CD4-positive, alpha-beta T cell treated with Interleukin-12 subunit alpha and Interleukin-12 subunit beta, for 1 hour (primary cell): ENCODE data around the gene ITSN1.

Experiments
- DNase-seq: peaks from one replicate; pipeline ENCODE4 v3.0.0-alpha.2; 2020

The ITSN1 gene

DNA sequence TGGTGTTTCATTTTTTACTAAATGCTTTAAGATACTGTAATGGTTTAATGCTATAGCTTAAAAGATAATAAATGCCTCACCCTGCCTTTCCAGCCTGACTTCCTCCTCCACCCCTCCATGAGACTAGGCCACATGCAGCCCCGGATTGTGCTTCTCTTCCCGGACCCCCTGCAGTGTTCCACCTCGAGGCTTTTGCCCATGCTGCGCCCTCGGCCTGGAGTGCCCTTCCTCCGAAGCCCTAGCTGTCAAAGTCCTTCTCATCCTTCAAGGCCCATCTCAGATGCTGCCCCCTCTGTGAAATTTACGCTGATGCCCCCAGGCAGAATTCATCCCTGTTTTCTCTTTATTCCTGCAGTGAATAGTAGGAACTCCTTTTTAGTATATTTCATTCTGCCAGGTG is 174.8 kb downstream of the ITSN1 start:
- DNase-seq: no peak

DNA sequence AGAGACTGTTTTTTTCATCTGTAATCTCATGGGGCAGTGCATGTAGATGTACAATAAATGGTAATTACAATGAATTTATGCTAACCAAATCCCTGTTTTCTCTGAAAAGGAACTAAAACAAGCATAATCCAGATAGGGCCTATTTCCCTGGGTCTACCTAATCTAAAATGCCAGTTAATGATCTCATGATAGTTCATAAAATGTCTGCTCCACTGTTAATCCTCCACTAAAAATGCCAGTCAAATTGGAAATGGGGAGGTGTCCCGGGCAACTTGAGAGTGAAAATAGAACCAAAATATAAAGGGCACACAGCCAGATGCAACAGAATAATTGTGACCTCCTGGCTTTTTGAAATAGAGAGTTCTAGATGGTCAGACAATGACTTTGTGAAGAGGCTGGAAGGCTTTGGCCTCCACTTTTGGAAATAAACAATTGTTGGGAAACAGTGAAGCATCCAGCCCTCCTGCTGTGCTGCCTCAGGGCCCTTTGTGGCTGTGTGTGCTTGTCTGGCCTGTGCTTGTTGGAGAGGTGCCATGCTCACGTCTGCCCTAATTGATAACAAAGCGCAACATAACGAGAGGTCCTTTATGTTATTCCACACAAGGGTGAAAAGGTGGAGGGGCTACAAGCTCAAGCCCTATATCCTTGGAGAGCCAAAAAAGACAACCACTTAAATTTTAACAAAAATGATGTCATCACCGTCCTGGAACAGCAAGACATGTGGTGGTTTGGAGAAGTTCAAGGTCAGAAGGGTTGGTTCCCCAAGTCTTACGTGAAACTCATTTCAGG is 175.6 kb downstream of the ITSN1 start:
- DNase-seq: no peak

DNA sequence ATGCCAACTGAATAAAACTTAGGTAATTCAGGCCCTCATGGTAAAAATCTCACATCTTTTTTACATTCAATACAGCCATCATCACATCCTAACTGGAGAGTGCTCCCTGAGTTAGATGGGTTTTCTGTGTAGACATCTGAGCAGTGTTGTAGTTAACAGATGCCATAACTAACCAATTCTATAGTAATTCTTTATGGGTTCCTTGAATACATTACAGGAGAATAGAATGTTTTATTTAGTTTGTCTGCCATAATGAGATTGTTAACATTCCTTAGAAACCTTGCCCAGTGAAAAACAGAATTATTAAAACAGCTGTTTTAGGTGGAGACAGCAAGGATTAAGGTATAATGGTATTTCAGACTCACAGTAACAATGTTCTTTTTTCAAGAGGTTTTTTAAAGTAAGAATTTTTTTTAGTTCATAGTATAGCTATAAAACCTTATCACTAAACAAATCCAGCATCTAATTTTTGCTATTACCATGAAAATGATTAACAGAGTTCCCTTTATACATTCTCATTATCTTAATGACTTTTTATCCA is 178.0 kb downstream of the ITSN1 start:
- DNase-seq: no peak

DNA sequence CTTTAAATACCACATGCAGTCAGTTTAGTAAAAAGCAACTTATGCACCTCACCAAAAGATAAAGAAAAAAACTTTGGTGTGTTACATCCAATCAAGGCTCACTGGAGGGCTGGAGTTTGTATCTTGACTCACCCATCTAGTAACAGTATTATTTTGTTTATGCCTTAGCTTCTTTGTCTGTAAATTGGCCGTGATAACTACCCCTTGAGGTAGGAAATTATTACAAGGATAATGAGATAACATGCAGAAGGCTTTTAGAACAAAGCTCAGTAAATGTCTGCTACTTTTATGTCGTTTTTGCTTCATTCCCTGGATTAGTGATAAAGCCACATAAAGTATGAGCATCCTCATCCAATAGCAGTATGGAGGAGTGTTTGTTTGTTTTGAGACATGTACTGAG is 178.5 kb downstream of the ITSN1 start:
- DNase-seq: no peak

DNA sequence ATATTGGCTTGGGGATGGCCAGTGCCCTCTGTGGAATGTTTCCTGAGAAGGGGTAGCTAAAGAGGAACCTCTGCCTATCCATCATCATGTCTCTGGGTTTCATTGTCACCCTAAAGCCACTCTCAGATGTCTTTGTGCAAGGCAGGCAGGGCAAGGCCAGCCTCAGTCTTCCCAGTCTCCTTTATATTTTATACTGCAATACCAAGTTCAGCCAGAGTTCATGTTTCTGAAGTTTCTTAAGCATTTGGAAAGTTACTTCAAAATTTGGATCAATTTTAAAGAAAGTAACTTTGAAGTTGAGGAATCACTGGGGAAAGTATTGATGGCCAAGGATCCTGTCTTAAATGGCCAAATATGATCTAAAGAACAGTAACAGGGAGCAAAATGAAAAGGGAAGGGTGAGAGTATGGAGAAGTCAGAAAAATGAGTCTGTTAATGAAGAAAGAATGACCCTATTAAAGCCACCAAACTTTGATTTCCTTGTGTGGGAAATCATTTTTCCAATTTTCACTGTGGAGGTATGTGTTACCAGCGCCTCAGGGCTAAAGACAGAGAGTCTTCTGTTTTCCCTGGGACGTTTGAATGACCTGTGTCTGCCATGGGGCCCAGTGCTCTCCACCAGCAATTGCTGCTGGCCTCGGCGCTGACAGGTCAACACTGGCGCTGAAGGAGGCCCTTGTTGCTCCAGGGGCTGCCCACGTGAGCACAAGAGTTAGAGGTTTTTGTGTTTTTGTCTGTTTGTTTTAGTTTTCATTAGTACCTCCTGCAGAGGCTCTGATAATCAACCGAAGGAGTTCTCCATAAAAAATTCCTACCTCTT is 179.4 kb downstream of the ITSN1 start:
- DNase-seq: no peak

DNA sequence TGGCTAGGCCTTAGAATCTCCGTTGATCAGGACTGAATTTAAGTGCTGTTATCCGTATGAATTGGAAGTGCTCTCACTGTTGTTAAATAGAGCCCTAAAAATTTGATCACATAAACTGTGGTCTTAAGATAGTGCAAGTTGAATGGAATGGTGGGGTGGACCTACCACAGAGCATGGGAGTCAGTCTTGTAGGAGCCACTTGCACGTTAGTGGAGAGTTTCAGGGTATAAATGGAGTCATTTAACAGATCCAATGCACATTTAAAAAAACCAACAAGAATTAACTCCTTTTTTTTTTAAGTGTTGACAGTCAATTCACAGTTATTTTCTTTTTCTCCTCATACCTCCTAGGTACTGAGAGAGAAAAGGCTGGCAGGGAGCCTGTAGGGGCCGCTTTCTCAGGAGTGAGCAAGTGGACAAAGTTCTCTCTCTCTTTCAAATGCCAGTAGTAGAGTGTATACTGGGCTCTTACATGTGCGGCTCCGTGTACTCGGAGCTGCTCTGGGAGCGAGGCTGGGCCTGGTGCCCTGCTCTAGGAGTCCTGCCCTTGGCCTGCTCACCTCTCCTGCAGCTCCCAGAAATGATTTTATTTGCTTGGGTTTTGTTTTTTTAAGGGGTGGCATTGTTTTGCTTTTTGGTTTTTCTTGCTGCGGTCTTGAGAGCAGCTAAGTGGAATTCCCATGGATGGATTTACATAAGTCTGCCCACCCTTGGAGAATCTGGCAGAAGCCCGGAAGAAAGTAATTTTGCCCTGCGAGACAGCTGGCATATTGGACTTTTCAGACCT is 182.0 kb downstream of the ITSN1 start:
- DNase-seq: no peak

DNA sequence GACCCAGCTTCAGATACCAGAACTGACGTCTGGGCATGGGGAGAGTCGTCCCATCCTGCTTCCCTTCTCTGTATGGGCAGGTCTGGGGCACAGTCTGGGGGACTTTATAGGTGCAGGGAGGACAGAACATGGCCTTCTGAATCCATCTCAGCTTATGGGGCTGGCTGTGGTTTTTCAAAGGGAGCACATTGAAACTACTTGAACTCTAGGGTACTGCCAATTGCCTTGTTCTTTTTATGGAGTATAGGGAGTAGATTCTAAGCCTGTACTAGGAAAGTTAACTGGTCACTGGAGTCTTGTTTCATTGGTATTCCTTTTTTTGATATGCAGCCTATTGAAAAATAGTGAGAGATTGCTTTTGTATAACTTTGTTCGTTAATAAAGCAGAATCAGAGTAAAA is 183.1 kb downstream of the ITSN1 start:
- DNase-seq: no peak

DNA sequence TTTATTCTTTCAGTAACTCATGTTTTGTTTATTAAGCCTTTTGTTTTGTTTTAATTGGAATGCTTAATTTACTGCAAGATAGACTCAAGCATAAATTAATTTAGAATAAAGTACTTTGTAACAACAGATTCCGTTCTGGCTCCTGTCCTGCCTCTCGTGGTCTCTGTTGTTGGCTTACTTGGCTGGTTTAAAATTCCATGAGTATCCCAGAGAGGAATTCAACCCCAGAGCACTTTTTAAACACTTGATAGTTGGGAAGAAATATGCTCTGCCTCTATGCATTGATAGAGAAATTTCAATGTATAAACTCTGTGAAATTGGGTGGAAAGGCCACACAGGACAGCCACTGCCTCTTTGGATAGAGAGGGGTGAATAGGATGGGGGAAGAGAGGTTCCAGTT is 183.6 kb downstream of the ITSN1 start:
- DNase-seq: no peak

DNA sequence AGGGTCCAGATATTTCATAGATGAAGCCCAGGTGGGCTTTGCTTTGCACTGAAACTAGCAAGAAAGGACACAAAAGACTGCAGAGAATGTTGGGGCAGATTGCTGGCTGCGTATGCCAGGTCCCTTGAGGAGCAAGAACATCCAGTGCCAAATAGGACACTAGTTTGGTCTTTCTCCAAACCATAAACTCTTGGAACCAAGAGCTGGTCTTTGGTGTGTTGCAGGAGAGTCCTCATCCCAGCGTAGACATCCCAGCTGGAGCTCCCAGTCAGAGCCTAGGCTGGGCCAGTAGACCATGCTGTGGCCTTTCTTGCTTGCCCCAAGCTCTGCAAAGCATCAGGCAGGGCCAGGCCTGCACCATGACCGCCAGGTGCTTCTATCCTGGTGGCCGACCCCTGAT is 185.8 kb downstream of the ITSN1 start:
- no peak for DNase-seq

DNA sequence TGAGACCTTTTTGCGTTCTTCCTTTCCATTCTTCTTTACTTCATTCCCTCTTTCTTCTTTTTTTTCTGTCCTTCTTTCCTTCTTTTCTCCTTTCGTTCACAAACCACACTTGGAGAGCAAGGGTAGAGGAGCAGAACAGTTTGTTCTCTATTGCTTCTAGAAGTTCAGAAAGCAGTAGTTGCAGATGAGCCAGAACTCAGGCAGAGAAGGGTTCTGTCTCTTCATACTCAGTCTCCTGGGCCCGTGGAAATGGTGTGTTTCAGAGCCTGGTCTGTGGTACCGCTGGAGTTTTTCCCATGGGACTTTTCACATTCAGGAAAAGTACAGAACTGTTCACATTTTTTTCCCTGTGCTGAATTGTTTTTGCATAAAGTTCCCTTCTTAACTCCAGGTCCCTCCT is 186.3 kb downstream of the ITSN1 start:
- no peak for DNase-seq

DNA sequence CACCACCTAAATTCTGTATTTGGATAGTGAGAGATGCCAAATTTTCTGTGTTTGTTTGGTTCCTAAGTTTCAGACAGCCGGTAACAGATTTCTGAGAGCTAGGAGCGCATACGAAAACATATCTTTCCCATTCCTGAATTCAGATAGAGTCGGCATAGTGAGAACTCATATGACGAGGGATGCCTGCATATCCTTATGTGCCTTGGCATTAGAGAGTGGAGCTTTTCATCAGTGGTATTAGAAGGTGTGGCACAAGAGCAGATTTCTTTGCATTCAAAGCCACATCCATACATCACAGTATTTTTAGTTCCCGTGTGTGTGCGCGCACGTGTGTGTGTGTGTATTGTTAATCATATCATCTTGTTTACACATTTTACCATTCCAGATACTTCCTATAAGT is 187.5 kb downstream of the ITSN1 start:
- DNase-seq: no peak

DNA sequence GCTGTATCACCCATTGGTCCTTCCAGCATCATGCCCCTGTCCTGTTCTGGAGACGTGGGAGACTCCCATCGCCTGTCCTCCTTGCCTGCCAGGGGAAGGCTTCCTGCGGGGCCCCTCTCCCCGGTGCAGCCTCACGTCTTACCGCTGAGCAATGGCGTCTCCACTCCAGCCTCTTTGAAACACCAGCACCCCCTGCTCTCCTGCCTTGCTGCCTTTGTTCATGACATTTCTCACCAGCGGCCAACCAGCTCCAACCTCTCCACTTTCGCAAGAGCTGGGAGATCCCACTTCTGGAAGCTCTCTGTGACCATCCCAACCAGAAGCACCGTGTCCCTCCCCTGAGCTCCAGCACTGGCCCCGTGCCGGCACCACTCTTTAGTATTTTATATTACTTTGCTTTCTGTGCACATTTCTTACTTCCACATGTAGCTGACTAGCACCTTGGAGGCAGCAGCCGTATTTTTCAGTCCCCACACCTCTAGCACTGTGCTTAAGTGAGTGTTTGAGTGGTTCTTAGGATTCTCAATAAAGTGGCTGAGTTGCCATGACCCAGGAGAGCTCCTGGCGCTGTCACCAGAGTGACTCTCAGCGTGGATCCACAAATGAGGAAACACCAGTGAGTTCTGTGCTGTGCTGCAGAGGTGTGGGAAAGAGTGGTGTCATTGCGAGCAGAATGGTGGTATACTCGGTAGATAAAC is 189.8 kb downstream of the ITSN1 start:
- no peak for DNase-seq

DNA sequence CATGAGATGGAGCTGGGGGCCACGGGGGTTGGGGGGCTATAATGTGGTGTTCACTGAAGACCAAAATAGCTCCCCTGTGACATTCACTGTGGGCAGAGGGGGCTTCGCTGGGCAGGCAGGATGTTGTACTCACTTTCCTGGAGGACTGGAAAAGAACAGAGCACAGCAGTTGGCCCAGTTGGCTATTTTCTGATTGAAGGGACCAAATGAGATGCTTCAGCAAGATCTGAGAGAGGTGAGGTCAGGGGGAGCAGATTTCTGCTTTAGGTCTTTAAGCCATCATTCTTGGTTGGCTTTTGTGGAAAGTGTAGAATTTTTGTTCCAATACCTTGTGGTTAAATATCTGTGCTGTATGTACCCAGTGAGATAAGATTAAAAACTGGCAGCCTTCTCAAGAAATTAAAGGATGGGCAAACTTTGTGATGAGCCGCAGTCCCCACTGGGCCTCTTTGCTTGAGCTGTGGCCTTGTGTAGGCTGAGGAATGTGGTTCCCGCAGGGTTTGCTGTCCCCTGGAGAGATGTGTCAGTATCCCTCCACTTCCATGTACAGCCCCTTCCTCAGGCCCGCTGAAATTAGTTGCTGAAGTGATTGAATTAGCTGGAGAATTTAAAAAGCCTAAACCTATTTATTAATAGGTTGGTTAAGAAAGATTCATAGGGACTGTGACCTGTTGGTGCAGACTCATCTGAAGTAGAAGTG is 192.7 kb downstream of the ITSN1 start:
- no peak for DNase-seq

DNA sequence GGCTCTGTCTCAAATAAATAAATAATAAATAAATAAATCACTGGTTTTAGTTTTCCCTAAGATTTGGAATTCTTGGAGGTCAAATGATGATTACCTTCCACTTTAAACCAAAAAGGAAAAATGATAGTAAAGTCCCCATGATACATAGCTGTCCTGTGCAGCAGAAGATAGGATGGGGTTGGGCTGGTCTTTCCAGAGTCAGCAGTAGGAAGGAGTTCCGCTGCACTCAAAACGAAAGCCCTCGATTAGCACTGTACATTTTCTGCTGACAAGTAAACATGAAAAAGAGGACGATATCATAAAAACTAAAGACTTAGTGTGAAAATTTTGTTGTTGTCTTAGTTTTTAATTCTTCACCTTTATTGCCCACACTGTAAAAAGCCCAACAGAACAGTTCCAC is 193.6 kb downstream of the ITSN1 start:
- no peak for DNase-seq

DNA sequence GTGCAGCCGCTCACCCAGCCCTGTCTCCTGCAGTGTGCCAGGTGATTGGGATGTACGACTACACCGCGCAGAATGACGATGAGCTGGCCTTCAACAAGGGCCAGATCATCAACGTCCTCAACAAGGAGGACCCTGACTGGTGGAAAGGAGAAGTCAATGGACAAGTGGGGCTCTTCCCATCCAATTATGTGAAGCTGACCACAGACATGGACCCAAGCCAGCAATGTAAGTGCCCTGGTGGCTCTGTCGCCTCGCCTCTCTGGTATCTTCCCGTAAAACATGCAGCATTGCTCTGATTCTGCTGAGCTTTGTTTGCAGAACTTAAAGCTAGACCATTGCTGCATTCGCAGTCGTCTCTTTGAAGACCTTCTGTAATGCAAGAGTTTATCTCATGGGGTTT is 194.1 kb downstream of the ITSN1 start:
- no peak for DNase-seq

DNA sequence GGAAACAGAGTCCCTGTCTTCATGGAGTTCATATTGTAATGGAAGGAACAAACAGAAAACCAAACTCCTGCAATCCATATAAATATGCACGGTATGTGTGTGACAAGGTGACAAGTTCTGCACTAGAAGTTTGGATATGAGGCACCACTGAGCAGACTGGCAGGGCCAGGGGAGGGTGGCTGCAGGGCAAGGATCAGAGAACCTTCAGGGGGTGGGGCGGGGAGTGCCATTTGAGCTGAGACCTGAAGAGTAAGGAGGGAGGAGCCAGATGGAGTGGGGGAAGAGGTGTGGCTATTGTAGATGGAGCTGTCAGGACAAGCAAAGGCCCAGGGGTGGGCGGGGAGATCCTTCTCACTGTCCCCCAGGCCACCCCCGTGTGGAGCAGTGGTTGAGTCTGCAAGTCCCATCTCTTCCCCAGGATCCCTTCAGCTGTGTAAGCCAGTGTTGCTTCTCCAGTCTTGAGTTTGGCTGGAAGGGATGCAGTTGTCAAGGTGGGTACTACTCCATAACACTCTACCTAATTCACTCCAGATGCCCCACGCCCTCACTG is 196.9 kb downstream of the ITSN1 start:
- no peak for DNase-seq

DNA sequence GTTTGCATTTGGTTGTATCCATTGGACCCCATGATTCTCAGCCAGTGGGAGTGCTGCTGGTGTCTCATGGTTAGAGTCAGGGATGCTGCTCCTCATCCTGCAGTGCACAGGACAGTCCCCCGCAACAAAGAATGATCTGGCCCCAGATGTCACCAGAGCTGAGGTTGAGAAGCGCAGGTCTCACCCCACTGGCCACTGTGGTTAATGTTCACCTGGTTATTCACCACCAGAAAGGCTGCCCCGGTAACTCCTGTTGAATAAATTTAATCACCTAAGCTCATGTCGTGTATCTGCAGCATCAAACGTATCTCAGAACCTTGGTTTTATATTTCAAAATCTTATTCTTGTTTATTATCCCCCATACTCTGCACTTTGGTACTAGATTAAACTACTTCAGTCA is 197.5 kb downstream of the ITSN1 start:
- no peak for DNase-seq

DNA sequence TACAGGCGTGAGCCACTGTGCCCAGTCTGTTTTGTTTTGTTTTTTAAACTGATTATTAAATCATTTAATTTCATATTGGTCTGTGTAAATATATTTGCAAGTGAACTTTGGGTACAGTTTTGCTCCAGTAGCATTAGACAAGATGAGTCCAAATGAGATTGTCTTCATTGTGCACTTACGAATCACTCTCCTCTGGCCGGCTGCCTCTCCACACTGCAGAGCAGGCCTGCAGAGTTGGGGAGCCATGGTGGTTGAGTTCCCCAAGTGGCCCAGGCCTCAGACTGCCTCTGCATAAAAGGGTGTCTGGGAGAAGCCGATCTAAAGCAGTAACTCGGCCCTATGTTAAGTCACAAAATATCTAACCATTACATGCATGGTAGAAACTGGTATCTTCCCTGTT is 198.5 kb downstream of the ITSN1 start:
- no peak for DNase-seq

DNA sequence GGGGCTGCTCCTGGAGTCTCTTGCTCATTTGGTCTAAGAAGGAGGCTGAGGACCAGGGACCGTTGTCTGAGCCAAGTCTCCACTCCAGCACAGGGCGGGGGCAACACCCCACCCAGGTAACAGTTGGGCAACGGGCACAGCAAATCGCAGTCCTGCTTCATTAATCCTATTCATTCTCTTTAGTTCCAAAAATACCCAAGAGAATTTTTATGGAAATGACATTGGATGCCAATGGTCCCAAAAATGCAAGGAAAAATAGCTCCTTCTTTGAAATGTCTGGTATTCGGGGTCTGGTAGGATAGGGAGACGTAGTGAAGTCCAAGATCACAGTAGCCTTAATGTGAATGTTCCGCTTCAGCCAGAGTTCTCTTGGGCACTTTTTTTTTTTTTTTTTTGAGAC is 199.3 kb downstream of the ITSN1 start:
- DNase-seq: no peak

DNA sequence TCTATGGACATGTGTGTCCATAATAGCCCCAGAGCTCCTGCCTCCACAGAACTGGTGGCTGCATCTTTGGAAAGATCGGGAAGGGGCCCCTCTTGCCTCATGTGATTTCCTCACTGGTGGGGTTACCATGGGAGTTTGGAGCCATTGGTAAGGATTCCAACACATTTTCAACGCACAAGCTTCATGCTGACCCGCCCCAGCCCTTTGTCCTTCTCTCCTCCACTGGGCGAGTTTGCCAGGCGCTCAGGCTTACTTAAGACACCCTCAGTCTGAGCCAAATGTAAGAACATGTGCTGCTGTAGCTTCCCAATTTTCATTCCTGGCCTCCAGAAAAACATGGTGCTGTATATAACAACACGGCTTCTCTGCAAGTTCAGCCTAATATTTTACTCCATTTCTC is 200.9 kb downstream of the ITSN1 start:
- DNase-seq: no peak

DNA sequence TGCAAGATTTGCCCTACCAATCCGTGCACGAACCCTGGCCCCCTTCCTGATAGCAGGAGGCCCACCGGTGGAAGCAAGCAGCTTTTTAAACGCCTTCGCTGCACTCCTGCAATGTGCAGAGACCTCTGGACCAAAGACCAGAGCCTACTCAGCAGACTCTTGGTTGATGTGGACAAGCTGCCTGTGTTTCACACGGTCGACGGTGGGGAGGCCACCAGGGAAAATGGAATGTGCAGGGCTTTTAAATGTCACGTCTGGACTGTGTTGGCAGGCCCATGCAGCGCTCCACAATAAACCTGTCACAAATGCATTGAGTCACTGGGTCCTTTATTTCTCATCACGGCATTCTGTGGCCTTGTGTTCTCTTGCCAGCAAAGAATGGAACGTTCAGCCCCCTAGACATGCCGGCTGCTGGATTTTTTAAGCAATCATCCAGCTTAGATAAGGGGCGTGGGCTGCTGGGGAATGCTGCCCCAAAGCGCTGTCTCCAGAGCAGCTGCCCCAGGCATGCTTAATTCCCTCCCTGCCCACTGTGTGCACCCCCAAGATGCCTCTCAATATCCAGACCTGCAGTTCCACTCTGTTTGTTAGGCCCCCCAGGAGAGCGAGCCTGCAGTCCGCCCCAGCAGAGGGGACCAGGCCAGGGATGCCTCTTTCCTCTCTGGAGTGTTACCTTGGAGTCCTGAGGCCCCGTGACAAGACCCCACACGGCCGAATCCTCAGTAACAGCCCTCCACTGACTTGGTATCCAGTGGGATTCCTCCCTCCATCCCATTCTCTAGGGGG is 202.0 kb downstream of the ITSN1 start:
- no peak for DNase-seq
